ENCODE results near the gene NUP62.
"Not testable (repeated sequence)": the region's sequence is repeated elsewhere in the genome, so short reads cannot be mapped to it uniquely, and the experiment has no call there.

NUP62 gene

GRCh38 chr19:49951806-49952478 is 22.6 kb upstream of the NUP62 start:
- DNase-seq (ENCODE audit: low read depth) = no peak

- DNase-seq (ENCODE audit: low read depth) = no peak
These were observed 21.7 kb upstream of the NUP62 start for GRCh38 chr19:49950956-49951526.

- no peak for DNase-seq (ENCODE audit: low read depth)
These were observed 21.3 kb upstream of the NUP62 start for GRCh38 chr19:49950590-49950948.

- no peak for DNase-seq (ENCODE audit: low read depth)
These were observed 20.7 kb upstream of the NUP62 start for GRCh38 chr19:49949742-49950589.

DNA sequence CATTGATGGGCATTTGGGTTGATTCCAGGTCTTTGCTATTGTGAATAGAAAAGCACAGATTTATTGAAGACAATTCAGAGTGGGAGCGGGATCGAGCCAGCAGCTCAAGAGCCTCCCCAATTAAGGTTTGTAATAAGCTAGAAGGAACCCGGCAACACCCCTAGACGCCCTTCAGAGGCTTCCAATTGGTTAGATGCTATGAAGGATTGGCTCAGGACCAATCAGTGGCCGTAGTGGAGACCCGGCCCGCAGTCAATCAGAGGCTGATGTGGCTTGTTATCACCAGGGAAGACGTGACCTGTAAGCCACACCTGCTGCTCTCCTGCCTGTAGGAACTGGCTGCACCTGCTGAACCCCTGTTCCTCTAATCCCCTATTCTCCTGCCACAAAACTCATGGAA is 17.1 kb upstream of the NUP62 start:
- no peak for DNase-seq (ENCODE audit: low read depth)

DNA sequence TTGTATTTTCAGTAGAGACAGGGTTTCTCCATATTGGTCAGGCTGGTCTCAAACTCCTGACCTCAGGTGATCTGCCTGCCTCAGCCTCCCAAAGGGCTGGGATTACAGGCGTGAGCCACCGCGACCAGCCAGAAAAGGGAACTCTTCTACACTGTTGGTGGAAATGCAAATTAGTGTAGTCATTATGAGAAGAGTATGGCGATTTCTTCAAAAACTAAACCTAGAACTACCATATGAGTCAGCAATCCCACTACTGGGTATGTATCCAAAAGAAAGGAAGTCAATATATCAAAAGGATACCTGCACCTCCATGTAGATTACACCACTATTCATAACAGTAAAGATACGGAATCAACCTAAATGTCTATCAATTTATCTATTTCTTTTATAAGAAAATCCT is 15.3 kb upstream of the NUP62 start:
- DNase-seq (ENCODE audit: low read depth) = not testable (repeated sequence)

GRCh38 chr19:49940482-49940791 is 11.1 kb upstream of the NUP62 start:
- DNase-seq (ENCODE audit: low read depth) = no peak

GRCh38 chr19:49939721-49940481 is 10.6 kb upstream of the NUP62 start:
- no peak for DNase-seq (ENCODE audit: low read depth)

DNA sequence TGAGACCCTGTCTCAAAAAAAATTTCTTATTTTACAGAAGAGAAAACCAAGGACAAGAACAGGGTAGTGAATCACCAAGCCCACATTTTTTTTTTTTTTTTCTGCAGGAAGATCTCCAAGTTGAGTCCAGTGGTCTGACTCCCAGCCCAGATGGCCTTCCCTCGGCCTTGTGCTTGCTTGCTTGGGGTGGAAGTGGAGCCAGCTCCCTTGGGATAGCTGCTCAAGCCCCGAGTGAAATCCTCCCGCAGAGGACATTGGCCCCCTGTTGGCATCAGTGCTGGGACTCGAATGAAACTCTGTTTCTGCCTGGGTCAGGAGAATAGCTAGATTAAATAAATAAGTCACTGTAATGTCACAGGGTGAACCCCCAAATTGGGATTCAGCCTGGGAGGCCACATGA is 9.4 kb upstream of the NUP62 start:
- DNase-seq (ENCODE audit: low read depth) = no peak

- peak; percentile 71 for DNase-seq (ENCODE audit: low read depth)
These were observed 8.6 kb upstream of the NUP62 start for GRCh38 chr19:49937750-49938381.

- no peak for DNase-seq (ENCODE audit: low read depth)
These were observed 7.2 kb upstream of the NUP62 start for GRCh38 chr19:49936549-49936948.

GRCh38 chr19:49933643-49934042 is 4.3 kb upstream of the NUP62 start:
- no peak for DNase-seq (ENCODE audit: low read depth)

DNA sequence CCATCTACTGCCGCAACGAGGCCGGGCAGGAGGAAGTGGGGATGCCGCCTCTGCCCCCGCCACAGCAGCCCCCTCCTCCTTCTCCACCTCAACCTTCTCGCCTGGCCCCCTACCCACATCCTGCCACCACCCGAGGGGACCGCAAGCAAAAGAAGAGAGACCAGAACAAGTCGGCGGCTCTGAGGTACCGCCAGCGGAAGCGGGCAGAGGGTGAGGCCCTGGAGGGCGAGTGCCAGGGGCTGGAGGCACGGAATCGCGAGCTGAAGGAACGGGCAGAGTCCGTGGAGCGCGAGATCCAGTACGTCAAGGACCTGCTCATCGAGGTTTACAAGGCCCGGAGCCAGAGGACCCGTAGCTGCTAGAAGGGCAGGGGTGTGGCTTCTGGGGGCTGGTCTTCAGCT is 3.4 kb upstream of the NUP62 start:
- DNase-seq (ENCODE audit: low read depth) = no peak

DNA sequence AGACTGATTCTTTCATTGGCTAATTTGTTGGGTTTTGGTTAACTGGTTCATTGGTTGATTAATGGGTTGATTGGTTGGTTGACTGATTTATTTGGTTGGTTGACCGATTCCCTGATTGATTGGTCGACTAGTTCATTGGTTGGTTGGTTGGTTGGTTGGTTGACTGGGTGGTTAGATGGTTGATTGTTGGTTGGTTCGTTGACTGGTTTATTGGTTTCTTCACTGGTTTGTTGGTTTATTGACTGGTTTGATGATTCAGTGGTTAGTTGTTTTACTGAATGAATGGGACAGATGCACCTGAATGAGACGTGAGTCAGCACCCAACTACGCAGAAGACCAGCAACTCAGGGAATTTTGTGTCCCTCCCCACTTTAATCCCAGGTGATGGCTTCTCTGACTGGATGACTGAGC is 2.7 kb upstream of the NUP62 start:
- no peak for DNase-seq (ENCODE audit: low read depth)

DNA sequence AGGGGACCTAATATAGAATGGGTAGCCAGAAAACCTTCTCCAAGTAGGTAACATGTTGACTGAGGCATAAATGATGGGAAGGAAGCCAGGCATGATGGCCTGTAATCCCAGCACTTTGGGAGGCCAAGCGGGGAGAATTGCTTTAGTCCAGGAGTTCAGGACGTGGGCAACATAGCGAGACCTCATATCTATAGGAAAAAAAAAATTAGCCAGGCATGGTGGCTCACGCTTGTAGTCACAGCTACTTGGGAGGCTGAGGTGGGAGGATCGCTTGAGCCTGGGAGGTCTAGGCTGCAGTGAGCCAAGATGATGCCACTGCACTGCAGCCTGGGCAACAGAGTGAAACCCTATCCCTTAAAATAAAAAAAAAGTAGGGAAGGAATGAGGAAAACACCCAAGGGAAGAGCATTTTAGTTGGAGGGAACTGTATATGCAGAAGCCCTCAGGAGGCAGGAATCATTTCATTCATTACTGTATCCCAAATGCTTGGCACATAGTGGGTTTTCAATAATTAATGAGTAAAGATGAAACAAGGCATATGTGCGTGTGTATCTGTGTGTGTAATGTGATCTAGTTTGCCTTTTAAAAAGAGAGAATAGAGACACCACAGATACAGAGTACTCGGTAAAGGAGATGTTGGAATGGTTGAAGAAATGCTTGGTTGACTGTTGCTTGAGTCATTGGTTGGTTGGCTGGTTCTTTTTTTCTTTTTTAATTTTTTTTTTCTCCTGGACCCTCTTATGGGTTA is 2.2 kb upstream of the NUP62 start:
- DNase-seq (ENCODE audit: low read depth) = no peak

DNA sequence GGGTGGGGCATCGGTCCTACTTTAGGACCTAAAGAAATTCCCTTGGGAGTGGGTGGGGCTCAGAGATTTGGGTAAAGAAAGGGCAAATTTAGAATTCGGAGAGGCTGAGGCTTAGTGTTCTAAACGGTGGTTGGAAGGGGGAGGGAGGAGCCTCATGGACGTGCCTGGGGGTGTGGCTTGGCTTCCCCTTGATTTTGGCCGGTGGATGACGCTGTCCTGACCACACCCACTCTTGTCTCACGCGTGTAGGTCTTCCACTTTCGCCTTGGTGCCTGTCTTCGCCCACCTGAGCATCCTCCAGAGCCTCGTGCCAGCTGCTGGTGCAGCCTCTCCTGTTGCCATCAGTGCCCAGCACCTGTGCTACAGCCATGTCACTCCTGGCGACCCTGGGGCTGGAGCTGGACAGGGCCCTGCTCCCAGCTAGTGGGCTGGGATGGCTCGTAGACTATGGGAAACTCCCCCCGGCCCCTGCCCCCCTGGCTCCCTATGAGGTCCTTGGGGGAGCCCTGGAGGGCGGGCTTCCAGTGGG is 1.2 kb upstream of the NUP62 start:
- DNase-seq (ENCODE audit: low read depth) = no peak

DNA sequence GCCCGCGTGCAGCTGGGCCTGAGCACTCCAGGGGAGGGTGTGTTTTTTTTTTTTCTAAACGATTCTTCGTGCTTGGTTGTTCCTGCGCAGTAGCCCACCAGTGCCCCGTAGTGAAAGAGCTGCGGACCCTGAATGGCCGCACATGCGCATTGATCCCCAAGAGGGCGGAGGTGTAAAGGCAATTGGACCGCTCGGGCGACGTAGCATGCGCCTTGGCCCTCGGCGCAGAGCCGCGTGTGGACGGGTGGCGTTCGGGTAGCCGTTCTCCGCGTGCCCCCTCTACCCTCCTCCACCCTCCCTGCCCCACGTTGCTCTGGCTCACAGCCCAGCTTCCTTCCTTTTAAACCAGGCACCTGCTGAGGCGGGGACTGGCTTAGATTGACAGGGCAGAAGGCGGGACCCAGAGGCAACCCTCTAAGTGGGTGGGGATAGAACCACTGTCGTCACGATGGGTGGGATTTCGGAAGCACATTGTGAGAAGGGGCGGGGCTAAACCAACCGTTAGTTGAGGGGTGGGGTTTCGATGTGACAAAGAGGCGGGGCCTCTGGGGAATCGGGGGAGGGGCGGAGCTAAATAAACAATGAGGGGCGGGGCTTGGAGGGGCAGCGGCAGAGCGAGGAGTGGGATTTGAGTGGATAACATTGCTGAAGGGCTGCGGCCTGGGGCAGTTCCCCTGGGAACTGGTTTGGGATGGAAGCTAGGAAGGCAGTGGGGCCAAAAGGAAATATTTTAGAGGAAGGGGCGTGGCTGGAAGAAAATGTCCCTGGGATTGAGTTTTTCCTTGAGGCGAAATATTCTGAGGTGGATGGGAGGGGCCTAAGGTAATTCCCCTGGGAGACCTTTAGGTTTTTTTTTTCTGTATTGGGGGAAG is 543 bp upstream of the NUP62 start:
- peak; percentile 89 for DNase-seq (ENCODE audit: low read depth)

DNA sequence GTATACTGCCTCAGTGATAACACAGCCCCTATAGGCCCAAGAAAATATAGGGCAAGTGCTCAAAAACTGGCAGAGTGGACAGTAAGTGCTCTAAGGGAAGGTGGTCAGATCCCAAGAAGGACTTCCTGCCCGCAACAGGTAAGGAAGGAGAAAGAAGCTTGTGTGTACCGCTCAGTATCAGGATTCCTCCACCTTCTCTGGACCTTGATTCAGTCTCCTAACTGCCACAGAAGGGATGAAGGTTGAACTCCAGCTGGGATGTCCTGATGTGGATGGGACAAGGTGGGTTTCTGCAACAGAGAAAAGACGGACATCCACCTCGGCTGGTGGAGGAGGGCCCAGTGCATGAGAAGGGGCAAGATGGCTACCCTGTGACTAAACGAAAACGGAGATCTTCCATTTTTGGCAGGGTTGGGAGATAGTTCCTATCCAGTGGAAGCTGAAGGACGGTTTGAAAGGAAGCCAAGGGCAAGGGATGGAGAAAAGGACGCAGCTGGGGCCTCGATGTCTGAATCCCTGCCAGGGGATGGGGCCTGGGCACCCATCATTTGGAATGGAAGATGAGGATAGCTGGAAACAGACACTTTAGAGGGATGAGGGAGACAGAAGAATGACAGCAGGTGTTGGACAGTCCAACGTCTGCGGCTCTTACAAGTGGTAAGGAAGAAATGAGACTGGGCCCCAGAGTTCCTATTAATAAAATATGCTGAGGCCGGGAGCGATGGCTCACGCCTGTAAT is 1.6 kb downstream of the NUP62 start:
- DNase-seq (ENCODE audit: low read depth) = no peak

GRCh38 chr19:49926515-49926914 is 2.8 kb downstream of the NUP62 start:
- no peak for DNase-seq (ENCODE audit: low read depth)

GRCh38 chr19:49925486-49925885 is 3.8 kb downstream of the NUP62 start:
- no peak for DNase-seq (ENCODE audit: low read depth)

Measured in activated T-cell treated with anti-CD3 and anti-CD28 coated beads for 24 hours (primary cell).